Endothelial cell of umbilical vein (primary cell): ENCODE results near the gene ADCYAP1R1. TPM values are rescaled to one million over a fixed set of nuclear protein-coding genes. Genes with fewer than 3 reads are reported as not detected.

Experiments
- BruUV-seq: library from RNA; stranded (reverse); fragments of 400-500 nt; replicated peaks from 2 replicates; lab custom pipeline; 2021; lab: Mats Ljungman, UMichigan
- CTCF ChIA-PET: fragments of 300-600, 350-600 bp; sonication (Branson Sonifier 250); formaldehyde crosslinking; loops from one replicate; lab custom pipeline; 2021; ENCODE audit warnings: antibody characterized with exemption, inconsistent platforms; lab: Charles Lee
- POLR2A ChIA-PET: fragments of 300-600, 350-600 bp; sonication (Branson Sonifier 250); formaldehyde crosslinking; loops from one replicate; lab custom pipeline; 2021; ENCODE audit warnings: antibody characterized with exemption, inconsistent platforms; lab: Charles Lee
- DNase-seq: peaks from one replicate; pipeline ENCODE4 v3.0.0-alpha.2; 2011; ENCODE audit warnings: low read depth, low spot score
- FAIRE-seq: peaks from 2 replicates; lab custom pipeline; 2011; peaks lifted over from hg19 to GRCh38; lab: Jason Lieb, UNC
- H2AFZ ChIP-seq: 2 replicates; pipeline ENCODE4 v1.6.0; 2012; ENCODE audit warnings: low read depth, low read length, control low read depth, inconsistent platforms
- H3K27ac ChIP-seq: 2 replicates; pipeline ENCODE4 v1.5.1; 2011; ENCODE audit warnings: low read depth, mild to moderate bottlenecking, control low read depth, low read length, moderate library complexity; ENCODE audit not compliant: insufficient read depth
- H3K27me3 ChIP-seq, 2 experiments: 2 replicates each; pipeline versions ENCODE4 v1.6.0 to v1.6.1; 2011; ENCODE audit warnings: low read length in 2 of 2, mixed read lengths in 1 of 2; ENCODE audit not compliant: control insufficient read depth in 2 of 2, insufficient read depth in 2 of 2
- H3K36me3 ChIP-seq, 2 experiments: 2 replicates in 1 of 2; 3 replicates in 1 of 2; pipeline ENCODE4 v1.5.1; 2011; ENCODE audit warnings: low read length in 2 of 2, mild to moderate bottlenecking in 1 of 2, moderate library complexity in 1 of 2; ENCODE audit not compliant: control insufficient read depth in 2 of 2, insufficient read depth in 2 of 2; ENCODE audit errors: extremely low read depth in 1 of 2
- H3K4me1 ChIP-seq: 3 replicates; pipeline ENCODE4 v1.5.1; 2011; ENCODE audit warnings: mild to moderate bottlenecking, low read length; ENCODE audit not compliant: control insufficient read depth, insufficient read depth; ENCODE audit errors: extremely low read depth
- H3K4me2 ChIP-seq: 2 replicates; pipeline ENCODE4 v1.6.1; 2011; ENCODE audit warnings: low read length, control low read depth, mixed read lengths; ENCODE audit not compliant: insufficient read depth
- H3K4me3 ChIP-seq, 3 experiments: fragments of 200-600 bp in 1 of 3; sonication (generic), shearing (Covaris generic) in 1 of 3; replicated peaks in 1 of 3; 2 replicates each; pipeline ENCODE4 v1.5.1; 2011 to 2016; ENCODE audit warnings: control low read depth in 3 of 3, low read length in 3 of 3, mild to moderate bottlenecking in 2 of 3, inconsistent platforms in 1 of 3, low read depth in 1 of 3, moderate library complexity in 1 of 3; ENCODE audit not compliant: insufficient read depth in 1 of 3
- H3K79me2 ChIP-seq: 2 replicates; pipeline ENCODE4 v1.6.0; 2012; ENCODE audit warnings: low read length, inconsistent platforms; ENCODE audit not compliant: control insufficient read depth, insufficient read depth
- H3K9ac ChIP-seq: replicated peaks from 2 replicates; pipeline ENCODE3; 2011; ENCODE audit warnings: low read length, control low read depth; ENCODE audit not compliant: insufficient read depth; ENCODE audit errors: extremely low read depth
- H3K9me1 ChIP-seq: replicated peaks from 3 replicates; pipeline ENCODE4 v1.6.0; 2011; ENCODE audit warnings: mild to moderate bottlenecking, low read length; ENCODE audit not compliant: control insufficient read depth, insufficient read depth; ENCODE audit errors: extremely low read depth
- H3K9me3 ChIP-seq: replicated peaks from 2 replicates; pipeline ENCODE4 v1.5.1; 2012; ENCODE audit warnings: low read length, inconsistent platforms; ENCODE audit not compliant: control insufficient read depth, insufficient read depth
- H4K20me1 ChIP-seq: replicated peaks from 2 replicates; pipeline ENCODE3; 2011; ENCODE audit warnings: mild to moderate bottlenecking, low read length; ENCODE audit not compliant: control insufficient read depth, insufficient read depth; ENCODE audit errors: extremely low read depth
- CTCF ChIP-seq, 2 donors: IDR thresholded peaks; 1 replicate in 1 of 2; 2 replicates in 1 of 2; pipeline ENCODE4 v1.5.1; 2011; ENCODE audit warnings: low read length in 2 of 2, mild to moderate bottlenecking in 2 of 2, moderate library complexity in 2 of 2, control low read depth in 1 of 2, inconsistent platforms in 1 of 2, low read depth in 1 of 2; ENCODE audit not compliant: insufficient read depth in 1 of 2; ENCODE audit errors: extremely low read depth in 1 of 2
- EZH2 ChIP-seq: IDR thresholded peaks from 2 replicates; pipeline ENCODE4 v1.6.1; 2012; ENCODE audit warnings: borderline replicate concordance, low read depth, mild to moderate bottlenecking, moderate library complexity, low read length, inconsistent platforms; ENCODE audit not compliant: severe bottlenecking
- MAX ChIP-seq: IDR thresholded peaks from 2 replicates; pipeline ENCODE4 v1.6.1; 2011; ENCODE audit not compliant: insufficient read depth, insufficient read length
- MYC ChIP-seq: IDR thresholded peaks from one replicate; pipeline ENCODE4 v1.6.1; 2011; ENCODE audit warnings: mild to moderate bottlenecking, low read depth, low read length
- POLR2AphosphoS5 ChIP-seq: IDR thresholded peaks from 2 replicates; pipeline ENCODE4 v1.6.1; 2012; ENCODE audit warnings: low read depth, mild to moderate bottlenecking, control low read depth, low read length, moderate library complexity; ENCODE audit not compliant: insufficient read depth
- dilution Hi-C: fragments of 300-500 bp; cut with MboI; formaldehyde crosslinking; loops from one replicate; pipeline ENCODE4 v1.15.0; 2019; ENCODE audit warnings: low sequenced_read_pairs; ENCODE audit not compliant: extremely low pct_ligation_motif_present
- intact Hi-C: fragments of 100-400 bp; cut with micrococcal nuclease; formaldehyde crosslinking; loops from one replicate; pipeline ENCODE4 v1.10.0; 2022
- polyA plus RNA-seq, 4 experiments: library from polyadenylated mRNA; depleted of rRNA in 3 of 4; stranded (reverse) in 3 of 4; unstranded in 1 of 4; fragments of >200 nt; gene quantifications; 2 replicates each; pipeline versions ENCODE4 v1.2.1 to v1.2.3, GENCODE V29; 2011 to 2012; ENCODE audit warnings: missing spikeins in 1 of 4
- total RNA-seq: library from RNA; stranded (reverse); gene quantifications from 2 replicates; pipeline ENCODE4 v1.2.3, GENCODE V29; 2021

The ADCYAP1R1 gene
- total and polyA plus RNA-seq, 2 donors (not counting 3 experiments of a cell fraction or from before 2014, with no cell fraction given): 0.04 TPM; not detected in 1

GRCh38 chr7:31123321-31123720 is 71.2 kb downstream of the ADCYAP1R1 start:
- Histone ChIP-seq H2AFZ (no peak overlapping the region), H3K27ac (no peak overlapping the region), H3K27me3 (peaks cover 0 to 10% of the 10 kb centered on the region in 2 experiments), H3K79me2 (no peaks in the 10 kb centered on the region), H4K20me1 (no peaks in the 10 kb centered on the region), H3K4me3 (no peak overlapping the region), H3K4me2 (no peak overlapping the region), H3K9ac (no peak overlapping the region), H3K36me3 (no peaks in the 10 kb centered on the region), H3K9me1 (no peaks in the 10 kb centered on the region), H3K4me1 (no peaks in the 10 kb centered on the region), H3K9me3 (no peaks in the 10 kb centered on the region)
- DNase-seq (no peak), FAIRE-seq (no peak)
- dilution Hi-C loops (no loop called here), intact Hi-C loops (loop anchor here (5.0 kb wide), 1 partner anchor 381 kb away; no protein-coding TSS in a partner anchor)
- BruUV-seq: no TSS peak
- TF ChIP-seq MAX (no peak), EZH2 (no peak), MYC (no peak)
- ChIA-PET CTCF (interaction anchor here (0.5 to 13.1 kb wide), 90 partner anchors 9 to 1081 kb away, joined by 3 to 1079 read pairs (median 6); partner anchors contain the start of genes GHRHR and MINDY4), POLR2A (interaction anchor here (1.3 kb wide), 1 partner anchor 139 kb away, joined by 11 read pairs; no protein-coding TSS in a partner anchor)

- Histone ChIP-seq H3K79me2 (no peaks in the 10 kb centered on the region), H3K9me3 (no peaks in the 10 kb centered on the region), H2AFZ (no peak overlapping the region), H3K9ac (no peak overlapping the region), H4K20me1 (no peaks in the 10 kb centered on the region), H3K27ac (no peak overlapping the region), H3K27me3 (peaks cover 0 to 8% of the 10 kb centered on the region in 2 experiments), H3K4me2 (no peak overlapping the region), H3K9me1 (no peaks in the 10 kb centered on the region), H3K4me1 (no peaks in the 10 kb centered on the region), H3K4me3 (no peak overlapping the region), H3K36me3 (no peaks in the 10 kb centered on the region)
- intact Hi-C loops (loop anchor here (5.0 kb wide), 1 partner anchor 381 kb away; no protein-coding TSS in a partner anchor), dilution Hi-C loops (no loop called here)
- ChIA-PET POLR2A (interaction anchor here (0.6 kb wide), 1 partner anchor 271 kb away, joined by 3 read pairs; no protein-coding TSS in a partner anchor), CTCF (interaction anchor here (1.0 to 13.1 kb wide), 14 partner anchors 10 to 336 kb away, joined by 3 to 1079 read pairs (median 7); no protein-coding TSS in a partner anchor)
- FAIRE-seq (no peak), DNase-seq (no peak)
- BruUV-seq: no TSS peak
- TF ChIP-seq CTCF (IDR thresholded peaks at IDR 0.05; ENCODE audit: extremely low read depth in 1 of 2, insufficient read depth in 1 of 2, low read depth in 1 of 2, low read length in 2 of 2) (no peak), POLR2AphosphoS5 (no peak)
These were observed 71.6 kb downstream of the ADCYAP1R1 start for GRCh38 chr7:31123726-31124125.
